NCI-H69 (cell line): ENCODE results near the gene TRDN.
A peak's percentile ranks its signal among the peaks of the same experiment; 100 is the strongest.
"Not testable (repeated sequence)": the region's sequence is repeated elsewhere in the genome, so short reads cannot be mapped to it uniquely, and the experiment has no call there.

Source experiments
- DNase-seq: peaks from one replicate; lab custom pipeline; 2025; lab: John Stamatoyannopoulos, UW

Gene TRDN

GRCh38 chr6:123503619-123504018, 133.1 kb downstream of the TRDN start:
- peak; percentile 30 for DNase-seq

- DNase-seq, result no peak
These were observed 139.7 kb downstream of the TRDN start for GRCh38 chr6:123497025-123497424.

GRCh38 chr6:123489589-123489988, 147.2 kb downstream of the TRDN start:
- peak; percentile 7 for DNase-seq

- DNase-seq, result peak; percentile 45
These were observed 155.8 kb downstream of the TRDN start for GRCh38 chr6:123480986-123481385.

GRCh38 chr6:123472025-123472702, 164.6 kb downstream of the TRDN start:
- not testable (repeated sequence) for DNase-seq

GRCh38 chr6:123467392-123467791, 169.4 kb downstream of the TRDN start:
- DNase-seq, result no peak

GRCh38 chr6:123462152-123462551, 174.6 kb downstream of the TRDN start:
- no peak for DNase-seq

GRCh38 chr6:123458218-123458617, 178.5 kb downstream of the TRDN start:
- no peak for DNase-seq

GRCh38 chr6:123456836-123457235, 179.9 kb downstream of the TRDN start:
- no peak for DNase-seq

- DNase-seq, result no peak
These were observed 182.3 kb downstream of the TRDN start for GRCh38 chr6:123454448-123454847.

GRCh38 chr6:123453071-123453470, 183.7 kb downstream of the TRDN start:
- DNase-seq, result not testable (repeated sequence)

GRCh38 chr6:123448306-123448884, 188.4 kb downstream of the TRDN start:
- no peak for DNase-seq

- no peak for DNase-seq
These were observed 189.3 kb downstream of the TRDN start for GRCh38 chr6:123447315-123447937.

- no peak for DNase-seq
These were observed 197.4 kb downstream of the TRDN start for GRCh38 chr6:123439371-123439770.

- no peak for DNase-seq
These were observed 202.6 kb downstream of the TRDN start for GRCh38 chr6:123434186-123434585.

GRCh38 chr6:123430970-123431369, 205.8 kb downstream of the TRDN start:
- DNase-seq, result peak; percentile 45

GRCh38 chr6:123427008-123427407, 209.7 kb downstream of the TRDN start:
- DNase-seq, result no peak

GRCh38 chr6:123423130-123423529, 213.6 kb downstream of the TRDN start:
- DNase-seq, result no peak

- DNase-seq, result no peak
These were observed 216.2 kb downstream of the TRDN start for GRCh38 chr6:123420512-123420911.

- DNase-seq, result peak; percentile 55
These were observed 218.7 kb downstream of the TRDN start for GRCh38 chr6:123418071-123418470.

GRCh38 chr6:123417535-123417934, 219.2 kb downstream of the TRDN start:
- DNase-seq, result peak; percentile 67

GRCh38 chr6:123415844-123416468, 220.8 kb downstream of the TRDN start:
- peak; percentile 87 for DNase-seq

- DNase-seq, result no peak
These were observed 231.8 kb downstream of the TRDN start for GRCh38 chr6:123404975-123405374.
